Retinal pigment epithelial cell (primary cell): Measurements from ENCODE around the gene TRIM66.

Experiments
- DNase-seq: peaks from one replicate; pipeline ENCODE4 v3.0.0-alpha.2; 2010; ENCODE audit warnings: low read depth
- H3K4me3 ChIP-seq: 2 replicates; pipeline ENCODE4 v1.5.1; 2011; ENCODE audit warnings: mild to moderate bottlenecking, low read length, control low read depth, moderate library complexity
- CTCF ChIP-seq: conservative IDR thresholded peaks from 2 replicates; pipeline ENCODE4 v1.5.1; 2011; ENCODE audit warnings: low read depth, low read length, control low read depth, inconsistent platforms

The TRIM66 gene

GRCh38 chr11:8597182-8597581 is 85.3 kb downstream of the TRIM66 start:
- DNase-seq, result no peak

GRCh38 chr11:8596504-8597046 is 85.9 kb downstream of the TRIM66 start:
- DNase-seq, result no peak
- no peak for TF ChIP-seq CTCF

More at GRCh38 chr11:8597182-8597581, 85.3 kb downstream of the TRIM66 start:
- no peak overlapping the region for H3K4me3 ChIP-seq
- no peak for TF ChIP-seq CTCF

GRCh38 chr11:8593935-8594909 is 88.2 kb downstream of the TRIM66 start, which contains the start of gene STK33:
TSS of gene STK33 (minus strand) at chr11:8594228. CDS start at chr11:8474905, 119,323 bp downstream.
- H3K4me3 ChIP-seq, result peak within 1 kb of the TSS; percentile 81
- no peak for TF ChIP-seq CTCF
- DNase-seq, result no peak

More at GRCh38 chr11:8596504-8597046, 85.9 kb downstream of the TRIM66 start:
- H3K4me3 ChIP-seq, result no peak overlapping the region

GRCh38 chr11:8593455-8593854 is 89.0 kb downstream of the TRIM66 start:
- no peak for TF ChIP-seq CTCF
- peak overlapping the region; percentile 81 for H3K4me3 ChIP-seq
- no peak for DNase-seq

GRCh38 chr11:8587915-8588314 is 94.5 kb downstream of the TRIM66 start:
- no peak for DNase-seq
- no peak overlapping the region for H3K4me3 ChIP-seq
- TF ChIP-seq CTCF, result no peak

- no peak overlapping the region for H3K4me3 ChIP-seq
- TF ChIP-seq CTCF, result no peak
- DNase-seq, result no peak
Measured at GRCh38 chr11:8586805-8587204, 95.7 kb downstream of the TRIM66 start.
